Neutrophil (primary cell): ENCODE measurements around the gene SGMS1.
A peak's percentile ranks its signal among the peaks of the same experiment; 100 is the strongest.

Experiments used
- H3K27ac ChIP-seq: fragments of 200-600 bp; sonication (generic); 2 replicates; pipeline ENCODE4 v1.5.1; 2016; ENCODE audit warnings: mild to moderate bottlenecking, moderate library complexity
- H3K27me3 ChIP-seq: fragments of 200-600 bp; sonication (generic); 2 replicates; pipeline ENCODE4 v1.6.0; 2016; ENCODE audit warnings: mild to moderate bottlenecking
- H3K36me3 ChIP-seq: fragments of 200-600 bp; sonication (generic); 2 replicates; pipeline ENCODE4 v1.5.1; 2017
- H3K4me1 ChIP-seq, 2 experiments: fragments of 200-600 bp in 1 of 2; sonication (generic) in 1 of 2; 1 replicate in 1 of 2; 2 replicates in 1 of 2; pipeline versions ENCODE4 v1.5.1 to v1.6.1; 2013 to 2016; ENCODE audit warnings: low read depth in 1 of 2, low read length in 1 of 2, mild to moderate bottlenecking in 1 of 2, moderate library complexity in 1 of 2; ENCODE audit not compliant: control insufficient read depth in 1 of 2, insufficient read depth in 1 of 2
- H3K4me3 ChIP-seq, 2 experiments: fragments of 200-600 bp in 1 of 2; sonication (generic) in 1 of 2; 1 replicate in 1 of 2; 2 replicates in 1 of 2; pipeline ENCODE4 v1.5.1; 2013 to 2016; ENCODE audit warnings: low read depth in 1 of 2, low read length in 1 of 2, mild to moderate bottlenecking in 1 of 2, moderate library complexity in 1 of 2
- H3K9me3 ChIP-seq: fragments of 200-600 bp; sonication (generic); 2 replicates; pipeline ENCODE4 v1.5.1; 2016
- CTCF ChIP-seq: fragments of 200-600 bp; sonication (generic); IDR thresholded peaks from 2 replicates; pipeline ENCODE4 v1.5.1; 2016; ENCODE audit warnings: antibody characterized with exemption

Gene SGMS1

GRCh38 chr10:50610368-50610767 lies 13.4 kb downstream of the SGMS1 start:
- TF ChIP-seq CTCF, result no peak

GRCh38 chr10:50607356-50607925 lies 16.3 kb downstream of the SGMS1 start:
- H3K27me3 ChIP-seq, result peaks cover 16% of the 10 kb centered on the region
- H3K27ac ChIP-seq, result no peak overlapping the region
- no peaks in the 10 kb centered on the region for H3K36me3 ChIP-seq
- H3K4me1 ChIP-seq, result peaks cover 0 to 14% of the 10 kb centered on the region in 2 experiments
- no peaks in the 10 kb centered on the region for H3K9me3 ChIP-seq
- TF ChIP-seq CTCF, result no peak
- no peak overlapping the region for H3K4me3 ChIP-seq

More at GRCh38 chr10:50610368-50610767, 13.4 kb downstream of the SGMS1 start:
- Histone ChIP-seq H3K9me3 (no peaks in the 10 kb centered on the region), H3K27me3 (peaks cover under 1% of the 10 kb centered on the region), H3K27ac (no peak overlapping the region), H3K4me1 (peaks cover 0 to 2% of the 10 kb centered on the region in 2 experiments), H3K4me3 (no peak overlapping the region), H3K36me3 (no peaks in the 10 kb centered on the region)

DNA sequence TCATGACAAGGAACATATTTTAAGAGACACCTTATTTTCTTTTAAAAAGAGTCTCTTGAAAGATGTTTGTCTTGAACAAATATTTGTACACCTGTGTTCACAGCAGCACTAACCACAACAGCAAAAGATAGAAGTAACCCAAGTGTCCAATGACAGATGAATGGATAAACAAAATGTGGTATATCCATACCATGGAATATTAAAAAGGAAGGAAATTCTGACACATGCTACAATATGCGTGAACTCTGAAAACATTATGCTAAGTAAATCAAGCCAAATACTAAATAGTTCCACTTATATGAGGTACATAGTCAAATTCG lies 17.8 kb downstream of the SGMS1 start:
- TF ChIP-seq CTCF, result no peak
- Histone ChIP-seq H3K27ac (no peak overlapping the region), H3K4me3 (no peak overlapping the region), H3K36me3 (no peaks in the 10 kb centered on the region), H3K27me3 (peaks cover 16% of the 10 kb centered on the region), H3K9me3 (no peaks in the 10 kb centered on the region), H3K4me1 (peaks cover 0 to 14% of the 10 kb centered on the region in 2 experiments)

DNA sequence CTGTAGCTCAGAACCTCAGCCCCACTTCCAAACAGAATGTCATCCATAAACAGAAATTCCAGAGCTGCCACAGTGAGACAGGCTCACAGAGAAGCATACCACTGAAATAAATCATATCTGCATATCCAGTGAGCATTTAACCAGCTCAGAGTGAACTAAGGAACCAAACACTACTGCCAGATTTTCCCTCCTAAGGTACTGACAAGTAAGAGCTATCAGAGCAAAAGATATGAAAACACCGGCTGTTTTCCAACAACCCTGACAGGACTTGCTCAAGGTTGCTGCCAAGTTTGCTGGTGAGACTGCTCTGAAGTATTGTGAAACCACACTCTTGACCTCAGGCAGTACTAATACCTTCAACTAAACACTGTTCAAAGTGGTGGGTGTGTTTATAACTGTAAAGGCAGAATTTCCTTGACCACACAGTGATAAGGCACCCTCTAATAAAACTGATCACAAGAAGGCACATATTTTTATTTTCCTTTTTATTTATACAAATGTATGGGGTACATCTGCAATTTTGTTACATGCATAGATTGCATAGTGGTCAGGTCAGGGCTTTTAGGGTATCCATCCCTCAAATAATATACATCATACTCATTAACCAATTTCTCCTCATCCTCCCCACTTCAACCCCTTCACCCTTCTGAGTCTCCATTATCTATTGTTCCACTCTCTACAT lies 18.3 kb downstream of the SGMS1 start:
- Histone ChIP-seq H3K27me3 (peaks cover 16% of the 10 kb centered on the region), H3K4me1 (peaks cover 0 to 14% of the 10 kb centered on the region in 2 experiments), H3K36me3 (no peaks in the 10 kb centered on the region), H3K4me3 (no peak overlapping the region), H3K27ac (peak overlapping the region; percentile 11), H3K9me3 (no peaks in the 10 kb centered on the region)
- no peak for TF ChIP-seq CTCF

DNA sequence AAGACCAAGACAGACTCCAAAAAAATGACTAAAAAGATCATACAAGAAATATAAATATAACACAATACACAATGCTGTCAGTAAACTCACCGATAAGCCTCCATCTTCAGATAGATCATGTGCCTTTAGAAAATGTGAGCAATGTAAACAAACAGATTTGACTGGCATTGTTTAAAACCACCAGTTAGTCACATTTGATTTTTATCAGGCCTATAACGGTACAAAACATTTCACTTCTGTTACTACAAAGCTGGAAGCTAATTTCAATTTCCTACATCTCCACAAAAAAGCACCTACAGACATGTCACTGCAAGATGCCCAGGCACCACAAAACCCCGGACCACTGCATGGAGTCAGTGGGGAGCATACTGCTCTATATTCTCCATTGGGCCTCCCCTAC lies 18.9 kb downstream of the SGMS1 start:
- H3K4me3 ChIP-seq, result no peak overlapping the region
- H3K4me1 ChIP-seq, result peaks cover 0 to 14% of the 10 kb centered on the region in 2 experiments
- H3K36me3 ChIP-seq, result no peaks in the 10 kb centered on the region
- peaks cover 16% of the 10 kb centered on the region for H3K27me3 ChIP-seq
- TF ChIP-seq CTCF, result no peak
- no peaks in the 10 kb centered on the region for H3K9me3 ChIP-seq
- H3K27ac ChIP-seq, result no peak overlapping the region
